Measurements from ENCODE around the gene TMCC3.
"Not testable (repeated sequence)": the region's sequence is repeated elsewhere in the genome, so short reads cannot be mapped to it uniquely, and the experiment has no call there.

TMCC3 gene

DNA sequence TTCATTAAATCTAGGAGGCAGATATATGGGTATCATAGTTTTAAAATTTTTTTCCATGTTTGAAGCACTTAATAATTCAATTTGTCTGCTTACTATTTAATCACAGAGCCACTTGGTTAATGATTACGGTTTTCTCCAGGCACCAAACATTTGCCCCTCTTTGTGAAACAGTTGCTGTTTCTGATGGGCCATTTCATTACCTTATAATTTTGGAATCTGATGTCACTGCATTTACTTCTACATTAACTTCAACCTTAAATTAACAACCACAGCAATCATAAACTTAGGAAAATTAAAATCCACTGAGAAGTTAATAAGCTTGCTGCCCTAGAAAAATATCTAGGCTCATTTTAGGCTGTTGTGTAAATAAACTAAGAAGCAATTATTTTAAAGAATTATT is 17.0 kb downstream of the TMCC3 start:
- DNase-seq = no peak

DNA sequence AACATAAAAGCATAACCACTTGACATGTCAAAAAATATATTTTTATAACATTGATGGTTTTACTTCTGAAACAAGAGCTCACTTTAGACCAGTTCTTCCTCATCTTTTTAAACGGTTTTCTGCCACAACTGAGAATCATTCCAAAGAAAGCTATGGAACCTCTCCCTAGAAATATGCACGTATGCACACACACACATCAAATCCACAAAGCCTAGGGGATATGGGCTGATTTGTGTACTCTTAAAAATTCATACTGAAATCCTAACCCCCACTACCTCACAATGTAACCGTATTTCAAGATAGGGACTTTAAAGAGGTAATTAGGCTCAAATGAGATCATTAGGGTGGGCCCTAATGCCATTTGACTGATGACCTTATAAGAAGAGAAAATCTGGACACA is 19.3 kb downstream of the TMCC3 start:
- no peak for DNase-seq

DNA sequence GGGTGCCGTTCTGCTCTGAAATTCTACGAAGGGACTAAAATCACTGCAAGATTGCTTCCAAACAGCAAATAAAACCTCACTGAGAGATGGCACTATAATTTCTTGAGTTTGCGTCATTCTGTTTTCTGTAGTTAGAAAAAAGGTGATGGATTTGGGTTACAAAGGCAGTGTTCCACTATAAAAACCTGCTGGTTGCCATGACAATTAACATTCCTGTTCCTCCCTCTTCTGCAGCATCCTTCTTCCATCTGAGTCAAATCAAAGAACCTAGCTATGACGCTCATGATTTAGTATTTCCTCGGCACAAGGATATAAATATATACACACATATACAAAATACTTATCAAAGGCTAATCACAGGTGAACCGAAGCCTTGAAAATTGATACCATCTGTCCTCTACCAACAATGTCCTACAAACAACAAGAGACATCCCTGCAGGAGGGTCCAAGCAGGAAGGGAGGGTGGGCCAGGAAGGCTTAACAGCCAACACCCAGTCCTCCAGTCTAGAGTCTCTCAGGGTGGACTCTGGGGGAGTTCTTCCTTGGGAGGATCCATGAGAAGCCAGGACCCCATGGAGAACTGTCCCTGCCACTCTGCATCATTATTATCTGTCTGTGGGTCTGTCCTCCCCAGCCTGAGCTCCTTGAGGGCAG is 21.4 kb downstream of the TMCC3 start:
- DNase-seq = no peak

DNA sequence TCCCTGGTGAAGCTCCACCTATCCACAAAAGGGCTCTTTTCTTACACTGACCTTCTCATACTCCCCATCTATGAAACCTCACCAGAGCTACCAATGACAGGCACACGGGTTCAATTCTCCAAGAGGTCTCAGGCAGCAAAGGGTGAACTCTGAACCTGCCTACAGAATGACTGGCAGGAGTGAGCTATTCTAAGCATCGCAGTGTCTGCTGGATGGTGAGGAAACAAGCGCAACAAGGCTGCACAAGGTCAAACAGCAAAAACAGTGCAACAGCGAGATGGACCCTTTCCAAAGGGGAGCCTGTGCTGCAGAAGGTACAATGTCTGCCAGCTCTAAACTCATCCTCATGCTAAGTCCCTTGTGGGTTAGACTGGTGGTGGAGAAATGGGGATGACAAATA is 22.0 kb downstream of the TMCC3 start:
- no peak for DNase-seq

GRCh38 chr12:94625531-94625930 is 24.8 kb downstream of the TMCC3 start:
- DNase-seq = no peak

- DNase-seq = no peak
These were observed 27.0 kb downstream of the TMCC3 start for GRCh38 chr12:94623161-94623920.

DNA sequence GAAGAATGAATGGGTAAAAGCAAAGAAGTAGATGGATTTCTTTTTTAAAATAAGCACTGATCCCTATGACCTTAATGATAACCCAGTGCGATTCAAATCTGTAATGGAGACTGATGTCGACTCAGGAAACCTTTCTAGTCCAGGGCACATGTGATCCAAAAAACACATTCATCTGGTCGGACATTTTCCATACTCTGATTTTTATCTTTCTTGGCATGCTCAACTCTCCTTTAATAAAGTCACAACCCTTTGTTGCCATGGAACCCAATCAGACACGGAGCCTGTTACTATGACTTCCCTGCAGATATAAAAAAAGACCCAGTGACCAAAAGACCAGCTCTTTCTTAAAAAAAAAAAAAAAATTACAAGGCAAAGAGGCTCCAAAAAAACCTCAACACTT is 27.9 kb downstream of the TMCC3 start:
- DNase-seq = no peak

GRCh38 chr12:94621662-94622359 is 28.5 kb downstream of the TMCC3 start:
- DNase-seq = peak; percentile 88

DNA sequence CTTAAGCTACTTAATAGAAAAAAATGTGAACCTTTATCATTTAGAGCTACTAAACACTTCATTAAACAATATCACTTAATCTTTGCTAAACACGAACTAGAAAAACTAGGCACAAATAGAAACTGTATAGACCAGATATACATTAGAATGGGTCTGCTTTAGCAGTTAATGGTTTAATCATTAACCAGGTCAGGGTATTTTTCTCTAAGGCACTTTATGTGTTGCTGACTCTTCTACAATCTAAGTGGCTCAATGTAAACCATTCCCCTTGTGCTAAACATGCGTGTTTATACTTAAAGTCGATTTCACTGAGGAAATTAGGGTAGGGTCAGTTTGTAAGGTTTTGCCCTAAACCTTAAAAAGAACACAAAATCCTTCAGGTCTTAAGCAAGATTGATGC is 29.7 kb downstream of the TMCC3 start:
- no peak for DNase-seq

DNA sequence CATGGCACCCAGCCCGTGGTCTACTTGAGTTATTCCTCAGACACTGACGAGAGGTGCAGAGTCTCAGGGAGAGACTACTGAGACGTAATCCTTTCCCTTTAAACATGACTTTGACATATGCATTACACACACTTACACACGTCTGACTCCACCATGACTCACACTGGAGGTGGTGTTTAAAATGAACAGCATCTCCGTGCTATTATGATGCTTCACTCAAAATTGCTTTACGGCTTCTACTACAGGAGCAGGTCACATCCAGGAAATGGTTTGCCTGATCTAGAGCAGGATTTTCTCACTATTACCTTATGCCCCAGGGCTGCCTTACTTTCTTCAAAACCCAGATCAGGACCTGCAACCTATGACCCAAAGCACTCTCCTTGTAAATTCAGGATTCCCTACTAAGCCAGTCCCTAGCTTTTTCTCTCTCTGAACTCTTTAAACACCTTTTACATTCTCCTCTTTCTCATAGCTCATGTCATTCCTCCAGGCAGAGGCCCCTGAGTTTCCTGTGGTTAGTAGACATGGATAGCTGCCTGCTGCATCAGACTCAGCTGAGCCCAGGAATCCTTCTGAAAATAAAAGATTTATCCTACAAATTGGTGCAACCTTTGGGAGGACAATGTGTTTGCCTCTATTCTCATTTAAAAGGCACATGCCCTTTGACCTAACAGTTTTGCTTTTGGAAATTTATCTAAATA is 31.2 kb downstream of the TMCC3 start:
- peak; percentile 91 for DNase-seq

DNA sequence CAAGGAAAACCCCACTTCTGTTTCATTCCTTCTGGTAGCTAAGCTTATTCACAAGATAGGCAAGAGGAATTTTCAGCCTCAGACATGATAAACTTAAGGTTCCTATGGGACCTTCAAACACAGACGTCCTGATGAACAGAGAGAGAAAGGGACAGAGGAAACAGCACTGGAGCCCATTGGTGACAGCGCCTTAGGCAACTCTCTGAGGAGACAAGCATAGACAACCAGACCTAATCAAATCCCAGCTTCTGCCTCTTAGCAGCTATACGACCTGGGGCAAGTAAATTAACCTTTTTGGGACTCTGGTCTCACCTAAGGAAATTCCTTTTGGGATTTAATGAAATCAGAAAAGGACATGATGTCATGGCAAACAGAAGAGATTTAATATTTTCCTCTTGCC is 33.3 kb downstream of the TMCC3 start:
- no peak for DNase-seq

DNA sequence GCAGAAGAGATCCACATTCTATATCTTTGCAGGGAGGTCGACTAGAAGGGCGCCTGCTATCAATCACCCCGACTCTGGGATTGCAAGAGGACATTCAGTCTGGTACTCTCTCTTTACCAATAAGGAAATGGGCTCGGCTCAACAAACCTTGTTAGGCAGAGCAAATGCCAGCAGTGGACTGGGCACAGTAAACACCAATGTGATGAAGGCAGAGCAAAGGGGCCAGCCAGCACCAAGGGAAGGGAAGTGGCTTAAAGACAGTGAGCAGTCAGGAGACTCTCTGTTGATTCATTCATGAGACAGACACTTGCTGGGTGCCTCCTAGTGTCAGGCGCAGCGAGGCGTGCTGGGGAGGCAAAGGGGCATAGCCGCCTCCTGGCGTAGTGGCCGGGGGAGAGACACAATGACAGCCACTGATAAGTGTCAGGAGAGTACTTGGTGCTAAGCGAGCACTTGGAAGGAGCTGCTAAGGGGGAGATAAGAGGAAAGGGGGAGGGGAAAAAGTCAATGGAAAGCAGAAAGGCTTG is 34.1 kb downstream of the TMCC3 start:
- peak; percentile 28 for DNase-seq

- peak; percentile 42 for DNase-seq
These were observed 34.8 kb downstream of the TMCC3 start for GRCh38 chr12:94615260-94616181.

GRCh38 chr12:94614288-94614721 is 36.1 kb downstream of the TMCC3 start:
- no peak for DNase-seq

GRCh38 chr12:94609917-94610443 is 40.4 kb downstream of the TMCC3 start:
- no peak for DNase-seq

DNA sequence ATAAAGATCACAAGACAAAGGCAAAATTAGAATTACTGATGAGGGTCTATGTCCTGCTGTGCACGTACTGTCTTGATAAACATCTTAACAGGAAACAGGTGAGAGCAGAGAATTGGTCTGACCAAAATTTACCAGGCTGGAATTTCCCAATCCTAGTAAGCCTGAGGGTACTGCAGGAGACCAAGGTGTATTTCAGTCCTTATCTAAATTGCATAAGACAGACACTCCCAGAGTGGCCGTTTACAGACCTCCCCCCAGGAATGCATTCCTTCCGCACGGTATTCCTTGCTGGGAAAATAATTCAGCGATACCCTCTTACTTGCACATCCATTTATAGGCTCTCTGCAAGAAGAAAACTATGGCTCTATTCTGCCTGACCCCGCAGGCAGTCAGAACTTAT is 43.5 kb downstream of the TMCC3 start:
- not testable (repeated sequence) for DNase-seq

DNA sequence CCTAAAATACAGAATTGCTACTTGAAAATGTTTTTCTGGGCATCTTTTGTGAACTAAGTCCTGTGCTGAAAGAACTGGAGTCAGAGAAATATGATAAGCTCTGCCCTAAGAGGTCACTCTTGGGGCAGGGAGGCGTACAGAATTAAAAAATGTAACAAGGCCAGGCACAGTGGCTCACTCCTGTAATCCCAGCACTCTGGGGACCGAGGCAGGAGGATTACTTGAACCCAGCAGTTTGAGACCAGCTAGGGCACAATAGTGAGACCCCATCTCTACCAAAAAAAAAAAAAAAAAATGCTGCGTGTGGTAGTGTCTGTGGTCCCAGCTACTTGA is 46.0 kb downstream of the TMCC3 start:
- no peak for DNase-seq

DNA sequence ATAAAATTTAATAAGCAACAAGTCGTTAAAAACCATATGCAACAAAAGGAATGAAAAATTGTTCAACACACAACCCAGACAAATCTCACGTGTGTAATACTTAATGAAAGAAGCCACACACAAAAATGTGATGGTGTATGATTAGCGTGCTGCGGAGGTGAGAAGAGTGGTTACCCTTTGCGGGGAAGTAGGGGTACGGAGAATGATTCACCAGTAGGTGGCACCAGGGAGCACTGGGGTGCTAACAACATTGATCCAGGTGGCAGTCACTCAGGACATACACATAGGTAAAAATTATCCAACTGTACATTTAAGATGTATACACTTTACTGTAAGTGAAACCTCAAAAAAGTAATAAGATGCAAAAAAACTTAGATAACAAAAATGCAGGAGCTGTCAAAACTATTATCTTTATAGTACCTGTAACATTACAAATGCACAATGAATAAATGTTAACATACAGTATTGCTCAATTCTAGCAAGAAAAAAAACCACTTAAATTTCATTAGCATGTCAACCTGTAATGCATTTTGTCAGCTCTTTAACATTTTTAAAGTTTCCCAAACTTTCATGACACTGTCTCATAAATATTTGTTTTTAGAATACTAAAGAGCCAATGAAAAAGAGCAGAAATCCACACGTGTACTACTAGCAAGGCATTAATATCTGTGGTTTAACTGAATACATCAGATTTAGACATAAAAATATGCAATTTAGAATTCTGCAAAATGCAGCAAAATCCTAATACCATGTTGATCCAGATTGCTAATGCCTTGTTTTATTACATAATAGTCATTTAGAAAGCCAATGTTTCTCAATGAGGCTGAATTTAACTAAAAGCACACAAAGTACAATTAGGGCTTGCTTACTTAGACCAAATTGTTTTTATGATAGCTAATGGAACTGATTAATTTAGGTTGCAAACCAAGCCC is 46.7 kb downstream of the TMCC3 start:
- no peak for DNase-seq

DNA sequence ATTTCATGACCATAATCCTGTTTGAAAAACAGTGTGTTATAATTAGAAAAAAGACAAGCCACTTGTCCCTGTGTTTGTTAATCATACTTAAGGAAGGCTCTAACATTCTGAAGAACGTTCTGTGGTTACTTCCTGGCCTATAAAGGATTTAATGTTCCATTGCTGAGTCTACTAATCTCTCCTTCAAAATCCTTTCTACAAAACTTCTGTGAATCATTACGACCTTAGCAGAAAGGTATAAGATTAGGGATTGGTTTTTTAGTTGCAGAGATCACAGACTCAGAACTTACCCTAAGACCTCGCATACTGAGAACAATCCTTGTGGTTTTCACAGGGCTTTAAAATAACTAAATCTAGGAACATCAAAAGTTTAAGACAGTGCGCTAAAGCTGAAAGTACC is 48.3 kb downstream of the TMCC3 start:
- DNase-seq = peak; percentile 51

GRCh38 chr12:94601307-94601706 is 49.0 kb downstream of the TMCC3 start:
- DNase-seq = peak; percentile 19

DNA sequence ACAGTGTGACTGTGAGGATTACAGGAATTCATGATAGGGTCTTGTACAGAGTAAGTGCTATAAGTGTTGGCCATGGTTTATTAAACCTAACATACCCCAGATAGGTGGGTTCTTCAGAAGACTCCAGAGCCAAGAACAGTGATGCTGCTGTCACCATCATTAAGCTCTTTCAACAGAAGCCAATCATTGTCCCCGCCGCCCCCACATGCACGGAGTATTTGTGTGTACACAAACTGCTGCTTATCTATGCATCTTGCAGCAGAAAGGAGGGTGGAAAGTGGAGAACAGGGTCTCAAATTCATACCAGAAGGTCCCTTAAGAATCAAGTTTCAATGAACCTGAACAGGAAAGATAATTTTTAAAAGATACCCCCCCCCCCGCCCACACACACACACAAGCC is 51.2 kb downstream of the TMCC3 start:
- DNase-seq = no peak

Measured in HCEC 1CT (cell line).